ENCODE results near the gene NDUFC1. TPM values are rescaled to one million over a fixed set of nuclear protein-coding genes. Genes with fewer than 3 reads are reported as not detected.

NDUFC1 gene
- total and polyA plus RNA-seq, 2 of the 8 experiments (the other 6 are each of a cell fraction or from before 2014, with no cell fraction given): 41.9 to 62.0 TPM

GRCh38 chr4:139246166-139246565, 56.1 kb downstream of the NDUFC1 start:
- Histone ChIP-seq H2BK12ac (ENCODE audit: low read depth, low read length) (no peak overlapping the region), H2BK20ac (ENCODE audit: low read length) (no peak overlapping the region), H3K79me1 (ENCODE audit: low read depth, low read length) (no peaks in the 10 kb centered on the region), H3K23me2 (ENCODE audit: low read depth, low read length) (no peaks in the 10 kb centered on the region), H4K91ac (replicated peaks; ENCODE audit: insufficient read length, low read length) (no peak overlapping the region), H3K9ac (replicated peaks in 1 of 4; ENCODE audit: extremely low read depth in 1 of 4, low read depth in 3 of 4, low read length in 3 of 4) (no peak overlapping the region), H3K9me3 (ENCODE audit: insufficient read depth in 2 of 2, low read depth in 1 of 2, low read length in 1 of 2) (no peaks in the 10 kb centered on the region), H2BK120ac (replicated peaks; ENCODE audit: low read depth, low read length) (no peak overlapping the region), H4K8ac (ENCODE audit: extremely low read depth, insufficient read depth, low read length) (no peak overlapping the region), H4K5ac (ENCODE audit: insufficient read length, low read depth, low read length) (no peak overlapping the region), H3K4ac (replicated peaks; ENCODE audit: insufficient read length, low read depth, low read length) (no peak overlapping the region), H3K18ac (ENCODE audit: extremely low read depth, low read length) (no peak overlapping the region), H3K4me2 (ENCODE audit: insufficient read depth in 1 of 2, low read depth in 2 of 2, low read length in 2 of 2) (no peak overlapping the region), H4K20me1 (replicated peaks in 1 of 2; ENCODE audit: control insufficient read depth in 1 of 2, insufficient read depth in 2 of 2, low read length in 2 of 2) (no peaks in the 10 kb centered on the region), H3K4me3 (ENCODE audit: extremely low read depth in 1 of 4, insufficient read depth in 2 of 4, low read depth in 3 of 4, low read length in 4 of 4) (no peak overlapping the region), H3K4me1 (replicated peaks in 1 of 4; ENCODE audit: control insufficient read depth in 3 of 4, insufficient read depth in 4 of 4, low read length in 3 of 4) (peaks cover 5 to 13% (median 11%) of the 10 kb centered on the region in 4 experiments), H3K27ac (ENCODE audit: low read depth, low read length) (no peak overlapping the region), H3K23ac (ENCODE audit: insufficient read length) (no peak overlapping the region), H3K14ac (ENCODE audit: insufficient read length) (no peak overlapping the region), H2BK5ac (ENCODE audit: low read depth, low read length) (no peak overlapping the region), H3K27me3 (replicated peaks in 1 of 4; ENCODE audit: control insufficient read depth in 3 of 4, extremely low read depth in 1 of 4, insufficient read depth in 3 of 4, low read length in 3 of 4) (no peaks in the 10 kb centered on the region), H3K36me3 (ENCODE audit: control insufficient read depth in 2 of 4, insufficient read depth in 4 of 4, low read length in 3 of 4) (no peaks in the 10 kb centered on the region), H2BK15ac (ENCODE audit: low read length) (no peak overlapping the region), H2AFZ (ENCODE audit: low read length) (no peak overlapping the region), H3K56ac (replicated peaks; ENCODE audit: insufficient read length, low read depth, low read length) (no peak overlapping the region), H2AK5ac (ENCODE audit: low read depth, low read length) (no peak overlapping the region), H3K79me2 (ENCODE audit: control insufficient read depth in 1 of 2, insufficient read depth in 2 of 2, low read length in 2 of 2) (no peaks in the 10 kb centered on the region)
- DNase-seq (ENCODE audit: low read depth in 1 of 2, low spot score in 2 of 2) (no peak), FAIRE-seq (no peak)
- ChIA-PET POLR2A (ENCODE audit: partially characterized antibody) (interaction anchor here (0.7 kb wide), 1 partner anchor 203 kb away, joined by 4 read pairs; no protein-coding TSS in a partner anchor), CTCF (ENCODE audit: partially characterized antibody) (interaction anchor here (0.6 to 1.1 kb wide), 2 partner anchors 18 to 36 kb away, joined by 3 read pairs; no protein-coding TSS in a partner anchor)
- 85% methylated on average over 3 of the region's 3 CpGs; no CpG with 5 or more reads in 1 of the 2 experiments for WGBS, 2 experiments (ENCODE audit: extremely low coverage in 1 of 2, insufficient coverage in 1 of 2, insufficient read length in 1 of 2, insufficient replicate concordance in 2 of 2, low coverage in 1 of 2, low lambda C conversion rate in 2 of 2, missing lambda C conversion rate in 1 of 2)
- no peak for TF ChIP-seq YY1 (IDR thresholded peaks at IDR 0.05; ENCODE audit: low read depth, low read length)
- TF ChIP-seq KDM4A (IDR thresholded peaks at IDR 0.05; ENCODE audit: low read depth, low read length, severe bottlenecking): no peak
- no peak for TF ChIP-seq CHD2 (IDR thresholded peaks at IDR 0.05; ENCODE audit: low read length)
- TF ChIP-seq CTCF (IDR thresholded peaks at IDR 0.05; ENCODE audit: control extremely low read depth in 1 of 3, insufficient read depth in 1 of 3, low read depth in 1 of 3, low read length in 3 of 3): no peak
- no peak for TF ChIP-seq FOSL1 (IDR thresholded peaks at IDR 0.05; ENCODE audit: insufficient read depth, low read depth, low read length)
- no peak for TF ChIP-seq BACH1 (IDR thresholded peaks at IDR 0.05; ENCODE audit: low read length)
- TF ChIP-seq TBP (IDR thresholded peaks at IDR 0.05; ENCODE audit: low read depth, low read length): no peak
- TF ChIP-seq POLR2A (IDR thresholded peaks at IDR 0.05; ENCODE audit: control extremely low read depth in 1 of 2, low read depth in 2 of 2, low read length in 2 of 2): no peak
- TF ChIP-seq SRF (IDR thresholded peaks at IDR 0.05; ENCODE audit: low read depth, low read length): no peak
- no peak for TF ChIP-seq ATF3 (IDR thresholded peaks at IDR 0.05; ENCODE audit: insufficient read depth, low read depth, low read length)
- no peak for TF ChIP-seq MAFK (IDR thresholded peaks at IDR 0.05; ENCODE audit: low read depth, low read length)
- no peak for TF ChIP-seq SUZ12 (IDR thresholded peaks at IDR 0.05; ENCODE audit: low read length)
